GM21576 (cell line): Measurements from ENCODE around the gene SCUBE3.

ENCODE experiments used
- ATAC-seq: cut with Tn5 transposase; IDR thresholded peaks from one replicate; pipeline ENCODE4 v1.9.1; 2021; ENCODE audit warnings: mild to moderate bottlenecking, moderate library complexity; ENCODE audit not compliant: unreplicated experiment

The SCUBE3 gene

DNA sequence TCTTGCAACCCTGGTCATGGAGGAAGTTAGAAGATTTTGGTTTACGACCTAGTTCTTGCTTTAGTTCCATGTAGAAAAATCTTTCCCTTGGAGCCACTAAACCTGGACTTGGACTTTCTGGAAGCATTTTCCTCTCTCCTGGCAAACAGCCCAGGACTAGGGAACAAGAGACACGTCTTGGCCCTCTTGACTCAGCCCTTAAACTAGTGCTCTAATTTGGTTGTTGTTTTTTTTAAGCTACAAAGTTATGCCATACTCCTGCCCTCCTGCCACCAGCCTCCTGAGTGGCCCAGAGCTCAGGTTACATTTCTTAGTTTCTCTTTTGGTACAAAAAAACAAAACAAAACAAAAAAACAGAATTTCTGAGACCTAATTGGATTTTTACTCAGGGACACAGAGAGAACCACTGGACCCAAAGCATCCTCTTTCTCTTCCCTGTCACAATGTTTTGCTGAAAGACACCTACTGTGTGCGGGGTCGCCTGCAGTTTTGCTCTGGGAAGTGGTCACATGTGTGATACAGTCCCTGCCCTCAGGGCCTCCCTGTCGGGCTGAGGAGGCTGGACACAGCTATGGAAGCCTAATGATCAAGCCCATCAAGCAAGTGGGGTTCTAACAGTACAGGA is 32.3 kb upstream of the SCUBE3 start:
- ATAC-seq = no peak

DNA sequence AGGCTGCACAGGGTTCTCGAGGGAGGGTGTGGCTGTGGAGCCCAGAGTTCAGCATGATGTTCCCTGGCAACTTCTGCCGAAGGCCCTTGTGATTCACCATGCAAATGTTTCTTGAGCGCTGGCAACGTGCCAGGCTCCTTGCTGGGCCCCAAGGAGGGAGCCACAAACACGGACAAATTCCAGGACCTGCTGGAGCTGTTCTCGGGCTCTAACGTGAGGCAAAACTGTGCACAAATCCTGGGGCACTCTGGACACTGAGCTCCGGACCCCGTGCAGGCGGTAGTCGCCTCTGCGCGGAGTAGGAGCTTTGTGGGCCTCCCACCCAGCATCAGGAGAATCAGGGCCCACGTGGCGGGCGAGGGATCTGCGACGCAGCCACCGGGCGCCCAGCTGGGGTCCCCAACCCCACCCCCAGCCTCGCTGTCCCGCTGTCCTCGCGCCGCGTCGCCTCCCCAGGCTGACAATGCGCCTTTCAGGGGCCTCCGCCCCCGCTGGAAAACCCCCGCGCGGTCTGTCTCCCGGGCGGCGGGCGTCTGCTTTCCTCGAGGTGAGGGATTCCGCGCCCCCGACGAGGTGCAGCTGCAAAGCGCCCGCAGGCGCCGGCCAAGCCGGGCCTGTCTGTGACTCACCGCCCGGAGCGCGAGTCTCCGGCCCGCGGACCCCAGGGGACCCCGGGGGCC is 31.7 kb upstream of the SCUBE3 start:
- ATAC-seq = no peak

DNA sequence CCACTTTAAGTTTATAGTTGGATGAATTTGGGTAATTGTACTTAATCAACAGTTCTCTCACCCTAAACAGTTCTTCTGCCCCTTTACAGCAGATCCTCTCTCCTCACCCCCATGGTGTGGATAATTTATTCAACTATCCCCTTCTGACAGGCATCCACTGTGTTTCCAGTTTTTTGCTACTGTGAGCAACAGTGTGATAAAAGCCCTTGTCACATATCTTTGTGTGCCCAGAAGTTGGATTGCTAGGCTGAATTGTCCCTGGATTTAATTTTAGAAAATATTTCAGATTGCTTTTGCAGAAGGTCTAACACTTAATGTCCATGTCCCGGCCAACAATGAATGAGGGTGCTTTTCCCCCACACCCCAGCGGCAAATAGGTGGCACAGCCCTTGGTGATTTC is 30.5 kb upstream of the SCUBE3 start:
- ATAC-seq = no peak

DNA sequence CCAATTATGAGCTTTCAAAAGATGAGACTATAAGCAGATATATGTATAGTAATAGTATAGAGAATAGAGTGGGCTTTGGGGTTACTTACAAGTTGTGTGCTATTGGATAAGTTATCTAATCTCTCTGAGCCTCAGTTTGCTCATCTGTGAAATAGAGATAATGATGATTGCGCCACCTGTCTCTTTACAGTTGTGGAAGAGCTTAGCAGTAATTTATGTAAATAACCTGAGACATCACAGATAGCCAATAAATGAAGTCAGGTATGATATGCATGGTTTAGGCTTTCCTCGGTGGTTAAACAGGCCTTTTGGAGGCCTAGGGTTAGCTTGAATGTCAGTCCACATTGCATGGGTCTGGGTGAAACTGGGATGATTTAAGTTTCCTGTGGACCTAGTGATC is 29.8 kb upstream of the SCUBE3 start:
- no peak for ATAC-seq

DNA sequence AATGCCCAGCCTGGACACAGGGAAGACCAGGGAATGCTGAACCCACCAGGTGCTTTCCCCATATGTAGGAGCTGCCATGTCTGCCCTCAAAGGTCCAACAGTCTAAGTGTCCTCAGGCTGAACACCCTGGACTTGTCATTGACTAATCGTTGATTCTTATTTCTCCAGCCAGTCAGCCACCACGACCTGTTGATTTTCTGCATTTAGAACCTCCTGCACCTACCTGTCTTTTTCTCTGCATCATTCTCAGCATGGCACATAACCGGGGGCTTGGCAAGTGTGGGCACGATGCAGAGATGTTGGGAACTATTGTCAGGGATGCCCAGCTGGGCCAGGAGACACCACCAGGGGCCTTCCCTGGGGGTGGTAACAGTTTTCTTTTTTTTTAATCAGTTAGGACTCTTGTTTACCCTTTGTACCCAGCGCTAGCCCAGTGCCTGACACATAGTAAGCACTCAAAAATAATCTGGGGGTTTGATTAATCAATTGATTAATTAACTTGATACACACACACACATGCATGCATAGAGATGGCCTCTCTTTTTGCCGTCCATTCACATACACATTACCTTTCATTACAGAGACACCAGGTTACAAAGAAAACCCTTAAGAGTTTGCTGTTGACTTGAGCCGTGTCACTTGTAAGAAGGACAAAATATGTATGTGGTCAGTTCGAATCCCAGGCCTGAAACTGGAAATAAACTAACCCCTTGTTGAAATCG is 29.0 kb upstream of the SCUBE3 start:
- no peak for ATAC-seq

GRCh38 chr6:35185302-35185681 is 28.5 kb upstream of the SCUBE3 start:
- no peak for ATAC-seq

- ATAC-seq = no peak
Measured at GRCh38 chr6:35185971-35186370, 27.8 kb upstream of the SCUBE3 start.

- ATAC-seq = no peak
Measured at GRCh38 chr6:35186571-35186970, 27.2 kb upstream of the SCUBE3 start.

DNA sequence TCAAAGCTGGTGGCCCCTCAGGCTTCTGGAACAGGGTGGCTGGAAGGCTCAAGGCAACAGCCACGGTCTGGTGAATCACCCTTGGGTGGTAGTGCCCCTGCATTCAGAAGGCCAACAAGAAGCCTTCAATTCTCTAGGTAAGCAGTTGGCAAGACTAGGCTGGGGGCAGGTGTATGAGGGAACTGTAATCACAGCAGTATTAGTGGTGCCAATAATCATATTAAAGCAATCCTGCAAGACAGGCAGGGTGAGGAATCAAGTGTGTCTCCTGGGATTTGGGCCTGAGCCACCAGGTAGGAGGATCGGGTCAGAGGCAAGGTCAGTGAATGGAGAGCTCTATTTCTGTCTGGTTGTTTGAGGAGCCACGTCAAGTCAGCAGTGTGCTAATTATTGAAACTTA is 24.9 kb upstream of the SCUBE3 start:
- ATAC-seq = no peak

DNA sequence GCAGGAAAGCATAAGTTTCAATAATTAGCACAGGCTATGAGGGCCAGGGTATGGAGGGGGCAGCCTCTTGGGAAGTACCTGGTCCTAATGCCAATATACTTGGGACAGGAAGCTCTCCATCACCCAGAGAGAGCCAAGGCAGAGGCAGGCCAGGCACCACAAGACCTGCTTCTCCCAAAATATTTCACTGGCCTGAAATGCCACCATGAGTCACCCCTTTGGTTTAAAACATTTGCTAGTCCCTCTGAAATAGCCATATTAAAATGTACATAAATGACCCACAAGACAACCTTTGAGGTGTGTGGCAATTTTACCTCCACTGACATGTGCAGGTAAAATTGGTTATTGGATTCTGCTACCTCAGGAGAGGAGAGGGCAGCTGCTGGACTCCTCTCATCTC is 23.4 kb upstream of the SCUBE3 start:
- no peak for ATAC-seq

DNA sequence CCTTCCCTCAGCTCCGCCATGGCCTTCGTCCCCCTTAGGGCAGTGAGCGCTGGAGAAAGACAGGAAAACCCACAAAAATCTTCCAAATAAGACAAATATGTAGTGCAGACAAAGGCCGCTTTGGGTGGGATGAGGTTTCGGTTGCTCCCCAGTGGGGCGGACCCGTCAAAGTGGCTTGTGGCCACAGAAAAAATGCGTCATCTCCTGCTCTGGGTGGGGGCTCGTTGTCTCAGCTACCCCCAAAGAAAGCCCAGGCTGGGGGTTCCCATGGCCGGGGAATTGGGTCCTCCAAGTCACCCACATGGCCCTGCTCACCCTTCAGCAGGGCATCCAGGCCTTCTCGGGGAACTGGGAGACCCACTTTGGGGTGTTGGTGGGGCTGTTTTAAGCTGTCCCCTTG is 21.9 kb upstream of the SCUBE3 start:
- no peak for ATAC-seq

- ATAC-seq = no peak
Measured at GRCh38 chr6:35192301-35192860, 21.4 kb upstream of the SCUBE3 start.

GRCh38 chr6:35194390-35194789 is 19.4 kb upstream of the SCUBE3 start:
- ATAC-seq = no peak

DNA sequence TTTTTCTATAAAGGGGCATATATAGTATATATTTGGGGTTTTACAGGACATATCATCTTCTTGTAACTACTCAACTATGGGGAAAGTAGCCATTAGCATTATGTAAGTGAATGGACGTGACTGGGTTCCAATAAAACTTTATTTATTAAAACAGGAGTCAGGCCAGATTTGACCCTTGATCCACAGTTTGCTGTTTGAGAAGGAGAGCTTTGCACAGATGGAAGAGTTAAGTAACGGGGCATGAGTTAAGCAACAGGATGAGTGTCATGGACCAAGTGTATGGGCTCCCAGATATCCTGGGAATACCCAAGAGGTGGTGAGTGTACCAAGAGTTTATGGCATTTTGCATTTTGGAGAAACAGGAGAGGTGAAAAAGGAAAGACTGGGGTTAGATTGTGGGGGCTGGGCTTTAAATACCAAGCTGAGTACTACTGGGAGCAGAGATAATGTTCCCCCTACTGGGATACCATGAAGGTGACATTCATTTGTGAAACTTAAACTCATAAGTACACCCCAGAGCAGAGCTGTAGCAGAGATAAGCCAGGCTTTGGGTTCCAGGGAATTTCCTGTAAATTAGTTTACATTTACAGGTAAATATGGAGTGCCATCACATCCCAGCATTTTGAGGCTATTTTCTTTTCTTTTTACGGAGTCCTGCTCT is 18.5 kb upstream of the SCUBE3 start:
- ATAC-seq = no peak

GRCh38 chr6:35197196-35197595 is 16.6 kb upstream of the SCUBE3 start:
- no peak for ATAC-seq

GRCh38 chr6:35199866-35200265 is 13.9 kb upstream of the SCUBE3 start:
- no peak for ATAC-seq

GRCh38 chr6:35202066-35202546 is 11.7 kb upstream of the SCUBE3 start:
- no peak for ATAC-seq

DNA sequence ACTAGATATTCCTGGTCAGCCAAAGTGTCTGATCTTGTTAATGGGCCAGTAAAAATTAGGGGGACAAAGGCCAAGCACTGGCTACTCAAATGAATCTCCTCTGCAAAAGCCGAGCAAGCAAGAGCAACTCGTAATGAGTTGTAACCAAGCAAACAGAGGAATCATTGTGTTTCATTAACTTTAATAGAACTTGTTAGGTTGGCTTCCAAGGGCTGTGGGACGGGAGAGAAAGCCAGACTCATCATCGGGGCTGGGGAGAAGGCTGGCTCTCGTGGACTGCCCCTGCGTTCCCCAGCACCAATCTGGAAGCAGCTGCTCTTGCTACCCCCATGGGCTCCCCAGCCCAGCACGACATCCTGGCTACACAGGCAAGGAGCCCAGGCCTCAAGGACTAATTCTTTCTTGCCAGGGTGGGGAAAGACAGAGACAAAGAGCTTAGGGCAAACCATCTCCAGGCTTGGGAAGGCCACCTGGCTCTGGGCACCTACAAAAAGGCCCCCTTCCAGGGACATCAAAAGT is 10.5 kb upstream of the SCUBE3 start:
- no peak for ATAC-seq

DNA sequence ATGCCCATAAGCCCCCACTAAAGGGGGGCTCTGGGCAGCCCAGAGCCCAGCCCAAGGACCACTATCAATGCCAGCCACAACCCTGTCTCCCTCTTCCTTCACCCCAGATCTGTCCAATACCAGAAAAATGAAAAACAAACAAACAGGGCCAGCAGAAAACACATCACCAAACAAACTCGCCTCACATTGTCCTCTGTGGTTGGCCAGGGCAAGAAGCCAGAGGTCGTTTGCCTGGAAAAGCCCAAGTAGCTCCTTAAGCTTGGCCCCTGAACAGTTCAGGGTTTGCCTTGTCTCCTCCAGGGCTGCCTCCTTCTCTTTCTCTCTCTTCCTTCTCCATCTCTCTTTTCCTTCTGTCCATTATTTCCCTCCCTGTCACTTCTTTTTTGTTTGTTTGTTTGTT is 10.1 kb upstream of the SCUBE3 start:
- no peak for ATAC-seq

- ATAC-seq = no peak
Measured at GRCh38 chr6:35206346-35206745, 7.4 kb upstream of the SCUBE3 start.

GRCh38 chr6:35208419-35208818 is 5.3 kb upstream of the SCUBE3 start:
- no peak for ATAC-seq
